ENCODE results near the gene DMBT1.

DMBT1 gene

DNA sequence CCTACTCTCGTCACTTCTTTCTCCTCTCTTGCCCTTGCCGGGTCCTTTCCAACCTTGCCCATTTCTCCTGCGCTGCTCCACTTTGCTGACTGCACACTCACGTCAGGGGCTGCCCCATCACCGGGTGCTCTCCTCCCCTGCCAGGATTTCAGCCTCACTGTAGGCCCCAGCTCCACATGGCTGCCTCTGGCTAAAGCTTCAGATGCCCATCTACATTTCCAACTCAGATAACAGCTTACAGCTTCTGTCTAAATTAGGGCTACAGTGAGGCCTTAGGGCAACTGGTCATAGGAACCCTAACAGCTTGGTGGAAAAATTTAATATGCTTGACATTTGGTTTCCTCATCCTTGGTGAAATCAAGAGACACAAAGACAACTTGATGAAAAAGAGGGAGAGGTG lies 113.2 kb downstream of the DMBT1 start:
- no peak for TF ChIP-seq ZNF274 (IDR thresholded peaks at IDR 0.05; ENCODE audit: low read depth, low read length)
- no peak overlapping the region for H3K4me3 ChIP-seq (ENCODE audit: low read length)

DNA sequence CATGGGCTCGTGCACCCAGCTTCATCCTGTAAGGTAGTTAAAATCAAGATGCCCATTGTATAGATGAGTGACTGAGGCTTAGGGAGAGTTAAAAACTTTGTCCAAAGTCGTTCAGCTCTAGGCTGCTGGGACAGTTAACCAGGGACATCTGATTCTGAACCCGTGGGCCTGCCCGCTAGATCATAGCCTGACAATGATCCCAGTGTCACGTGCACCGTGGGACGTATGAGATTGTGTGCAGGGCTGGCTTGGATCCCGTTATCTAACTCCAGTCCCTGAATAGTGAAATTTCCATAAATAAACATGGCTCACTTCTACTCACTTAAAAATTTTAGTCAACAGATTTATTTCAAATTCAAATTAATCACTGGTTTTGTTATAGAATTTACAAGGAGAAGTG lies 114.2 kb downstream of the DMBT1 start:
- no peak for TF ChIP-seq ZNF274 (IDR thresholded peaks at IDR 0.05; ENCODE audit: low read depth, low read length)
- no peak overlapping the region for H3K4me3 ChIP-seq (ENCODE audit: low read length)

DNA sequence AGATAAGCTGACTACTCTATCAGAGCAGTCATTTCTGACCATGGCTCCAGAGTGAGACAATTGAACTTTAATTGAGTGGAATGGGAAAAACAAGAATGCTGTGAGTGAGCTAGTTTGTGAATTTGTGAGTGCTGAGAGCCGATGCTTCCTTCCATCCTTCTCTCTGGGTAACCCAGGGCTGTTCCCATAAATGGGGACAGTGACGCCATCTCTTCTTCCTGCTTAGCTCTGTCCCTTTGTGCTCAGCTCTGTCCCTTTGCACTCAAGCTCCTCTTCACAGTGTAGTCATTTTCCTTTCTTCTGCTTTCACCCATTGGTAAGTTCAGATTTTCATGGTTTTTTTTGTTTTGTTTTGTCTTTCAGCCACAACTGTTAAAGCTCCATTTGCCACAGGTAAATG lies 114.7 kb downstream of the DMBT1 start:
- TF ChIP-seq ZNF274 (IDR thresholded peaks at IDR 0.05; ENCODE audit: low read depth, low read length) = no peak
- H3K4me3 ChIP-seq (ENCODE audit: low read length) = no peak overlapping the region

DNA sequence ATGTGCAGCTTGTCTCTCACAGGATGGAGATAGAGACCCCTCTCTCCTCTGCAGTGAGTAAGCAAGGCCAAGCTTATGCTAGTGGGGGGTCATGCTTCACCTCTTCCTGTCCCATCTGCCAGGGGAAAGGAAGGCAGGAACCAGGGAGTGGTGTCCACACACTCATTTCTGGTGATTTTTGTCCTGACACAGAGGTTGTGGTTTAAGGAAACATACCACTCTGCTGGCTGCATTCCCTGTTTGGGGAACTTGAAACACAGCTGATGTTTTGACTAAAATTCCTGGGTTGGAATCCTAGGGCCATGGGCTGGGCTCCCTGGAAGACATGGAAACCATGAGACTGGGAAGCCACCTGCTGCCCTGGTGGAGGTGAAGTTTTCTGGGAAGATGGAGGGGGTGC lies 117.7 kb downstream of the DMBT1 start:
- H3K4me3 ChIP-seq (ENCODE audit: low read length) = no peak overlapping the region
- TF ChIP-seq ZNF274 (IDR thresholded peaks at IDR 0.05; ENCODE audit: low read depth, low read length) = no peak

DNA sequence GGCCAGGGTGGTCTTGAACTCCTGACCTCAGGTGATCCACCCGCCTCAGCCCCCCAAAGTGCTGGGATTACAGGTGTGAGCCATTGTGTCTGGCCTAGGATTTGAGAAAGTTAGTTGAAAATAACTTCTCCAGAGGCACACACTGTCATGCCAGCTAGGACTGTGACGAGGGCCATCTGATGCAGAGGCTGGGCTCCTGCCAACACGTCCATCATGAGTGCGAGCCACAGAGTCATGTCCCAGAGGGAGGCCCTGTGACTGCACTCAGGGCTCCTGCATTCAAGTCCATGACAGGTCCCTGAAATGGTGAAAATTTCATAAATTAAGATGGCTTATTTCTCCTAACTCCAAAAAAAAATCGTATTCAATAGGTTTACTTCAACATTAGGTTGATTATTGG lies 122.0 kb downstream of the DMBT1 start:
- H3K4me3 ChIP-seq (ENCODE audit: low read length) = no peak overlapping the region
- TF ChIP-seq ZNF274 (IDR thresholded peaks at IDR 0.05; ENCODE audit: low read depth, low read length) = no peak

DNA sequence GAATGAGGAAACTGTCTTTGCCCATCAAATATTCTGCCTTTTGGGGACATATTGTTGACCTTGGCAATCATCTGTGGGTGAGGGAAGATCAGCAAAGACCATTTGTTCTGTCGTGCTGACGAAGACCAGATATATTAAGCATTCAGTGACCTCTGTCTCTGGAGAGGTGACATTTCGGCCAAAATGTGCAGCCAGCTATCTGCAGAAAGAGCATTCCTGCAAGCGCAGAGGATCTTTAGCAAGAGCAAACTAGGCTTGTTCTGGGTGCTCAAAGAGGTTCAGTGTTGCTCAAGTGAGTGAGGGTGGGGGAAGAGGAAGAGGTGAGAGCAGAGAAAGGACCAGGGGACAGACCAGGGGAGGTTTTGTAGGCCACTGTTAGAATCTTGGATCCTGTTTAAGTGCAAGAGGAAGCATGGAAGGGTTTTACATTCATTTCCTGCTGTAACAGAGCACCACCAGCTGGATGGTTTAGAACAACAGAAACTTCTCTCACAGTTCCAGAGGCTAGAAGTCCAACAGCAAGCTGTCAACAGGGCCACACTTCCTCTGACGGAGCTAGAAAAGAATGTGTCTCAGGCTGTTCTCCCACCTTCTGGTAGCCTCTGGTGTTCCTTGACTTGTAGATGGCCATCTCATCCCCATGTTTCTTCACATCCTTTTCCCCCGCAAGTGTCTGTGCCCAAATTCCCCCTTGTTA lies 127.9 kb downstream of the DMBT1 start:
- no peak for TF ChIP-seq ZNF274 (IDR thresholded peaks at IDR 0.05; ENCODE audit: low read depth, low read length)
- H3K4me3 ChIP-seq (ENCODE audit: low read length) = no peak overlapping the region

DNA sequence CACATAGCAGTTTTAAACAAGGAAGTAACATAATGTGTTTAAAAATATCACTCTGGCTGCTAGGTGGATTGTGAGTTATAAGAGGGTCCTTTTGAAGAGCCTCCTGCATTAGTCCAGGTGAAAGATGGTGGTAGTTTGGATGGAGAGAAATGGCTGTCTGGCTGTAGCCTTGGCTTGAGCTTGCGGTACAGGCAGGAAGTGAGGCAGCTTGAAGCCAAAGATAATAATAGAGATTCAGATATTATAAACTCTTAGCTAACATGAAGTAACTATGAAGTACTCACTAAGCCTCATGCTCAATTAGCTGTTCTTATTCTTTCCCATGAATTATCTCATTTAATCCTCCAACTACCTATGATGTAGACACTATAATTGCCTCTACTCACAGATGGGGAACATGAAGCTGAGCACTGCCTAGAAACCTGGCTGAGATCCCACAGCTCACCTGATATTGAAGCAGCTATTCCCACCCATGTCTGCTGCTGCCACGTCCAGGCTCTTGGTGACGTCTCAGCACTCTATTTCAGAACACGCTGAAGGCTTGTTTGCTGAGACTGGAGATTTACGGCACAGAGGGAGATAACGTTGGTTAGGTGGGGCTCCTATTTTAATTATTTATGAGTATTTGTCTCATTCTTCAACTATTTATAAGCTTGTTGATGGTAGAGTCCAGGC lies 128.7 kb downstream of the DMBT1 start:
- TF ChIP-seq ZNF274 (IDR thresholded peaks at IDR 0.05; ENCODE audit: low read depth, low read length) = no peak
- no peak overlapping the region for H3K4me3 ChIP-seq (ENCODE audit: low read length)

DNA sequence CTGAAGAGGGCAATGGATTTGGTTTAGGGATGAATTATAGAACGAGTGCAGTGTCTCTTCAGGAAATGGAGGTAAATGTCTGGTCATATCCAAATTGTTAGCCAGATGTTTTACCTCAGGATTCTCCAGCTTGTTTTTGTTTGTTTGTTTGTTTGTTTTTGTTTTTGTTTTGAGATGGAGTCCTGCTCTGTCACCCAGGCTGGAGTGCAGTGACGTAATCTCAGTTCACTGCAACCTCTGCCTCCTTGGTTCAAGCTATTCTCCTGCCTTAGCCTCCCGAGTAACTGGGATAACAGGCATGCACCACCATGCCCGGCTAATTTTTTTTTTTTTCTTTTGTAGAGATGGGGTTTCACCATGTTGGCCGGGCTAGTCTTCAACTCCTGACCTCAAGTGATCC lies 132.2 kb downstream of the DMBT1 start:
- no peak for TF ChIP-seq ZNF274 (IDR thresholded peaks at IDR 0.05; ENCODE audit: low read depth, low read length)
- H3K4me3 ChIP-seq (ENCODE audit: low read length) = no peak overlapping the region
